HepG2 (cell line): Measurements from ENCODE around the gene PGRMC2. TPM values are rescaled to one million over a fixed set of nuclear protein-coding genes. Genes with fewer than 3 reads are reported as not detected.

Experiments
- AGO1 ChIP-seq: fragments of 200-400 bp; formaldehyde crosslinking; IDR thresholded peaks from 2 replicates; pipeline ENCODE4 v1.6.1; 2017; ENCODE audit warnings: mild to moderate bottlenecking, low read depth, low read length, moderate library complexity; ENCODE audit not compliant: poor library complexity, severe bottlenecking
- AKNA ChIP-seq: sonication (generic); formaldehyde crosslinking; IDR thresholded peaks from 2 replicates; pipeline ENCODE4 v1.4.0; 2020; ENCODE audit warnings: missing genetic modification reagents, borderline replicate concordance
- ARNTL ChIP-seq: sonication (generic); formaldehyde crosslinking; IDR thresholded peaks from 2 replicates; pipeline ENCODE4 v1.4.0; 2020; ENCODE audit warnings: mild to moderate bottlenecking, missing genetic modification reagents
- FOXA3 ChIP-seq: IDR thresholded peaks from 2 replicates; pipeline ENCODE4 v1.6.1; 2016; ENCODE audit warnings: missing genetic modification reagents, missing compliant biosample characterization
- ISL2 ChIP-seq: sonication (generic); formaldehyde crosslinking; IDR thresholded peaks from 2 replicates; pipeline ENCODE4 v1.5.0; 2020; ENCODE audit warnings: missing genetic modification reagents
- JUND ChIP-seq: sonication (generic); formaldehyde crosslinking; IDR thresholded peaks from 2 replicates; pipeline ENCODE4 v1.8.0; 2022; ENCODE audit warnings: mild to moderate bottlenecking, missing genetic modification reagents
- KAT7 ChIP-seq: IDR thresholded peaks from 2 replicates; pipeline ENCODE4 v1.6.1; 2018; ENCODE audit warnings: borderline replicate concordance, missing compliant biosample characterization
- KLF13 ChIP-seq: sonication (generic); formaldehyde crosslinking; IDR thresholded peaks from 2 replicates; pipeline ENCODE4 v1.4.0; 2020; ENCODE audit warnings: mild to moderate bottlenecking, missing genetic modification reagents
- MEF2D ChIP-seq: sonication (generic); formaldehyde crosslinking; IDR thresholded peaks from 2 replicates; pipeline ENCODE4 v1.5.1; 2020; ENCODE audit warnings: mild to moderate bottlenecking, missing genetic modification reagents
- MEIS1 ChIP-seq: sonication (generic); formaldehyde crosslinking; IDR thresholded peaks from 2 replicates; pipeline ENCODE4 v1.9.0; 2021; ENCODE audit warnings: mild to moderate bottlenecking, missing genetic modification reagents, moderate library complexity, borderline replicate concordance
- NONO ChIP-seq, 2 experiments: fragments of 450-650 bp in 1 of 2; sonication (generic) in 1 of 2; formaldehyde crosslinking in 1 of 2; IDR thresholded peaks in 1 of 2; conservative IDR thresholded peaks in 1 of 2; 2 replicates each; pipeline versions ENCODE4 v1.6.1 to v1.8.0; 2017 to 2022; ENCODE audit warnings: mild to moderate bottlenecking in 1 of 2, missing genetic modification reagents in 1 of 2, moderate library complexity in 1 of 2
- POLR2AphosphoS5 ChIP-seq: IDR thresholded peaks from 2 replicates; pipeline ENCODE4 v1.6.1; 2012; ENCODE audit warnings: low read depth, low read length
- RBM22 ChIP-seq: fragments of 200-400 bp; formaldehyde crosslinking; optimal IDR thresholded peaks from 2 replicates; pipeline ENCODE3; 2017; ENCODE audit warnings: mild to moderate bottlenecking, low read length, moderate library complexity
- RCOR2 ChIP-seq: IDR thresholded peaks from 2 replicates; pipeline ENCODE4 v1.6.1; 2016; ENCODE audit warnings: missing biosample characterization, missing genetic modification reagents
- REXO4 ChIP-seq: sonication (generic); formaldehyde crosslinking; IDR thresholded peaks from 2 replicates; pipeline ENCODE4 v1.8.0; 2022; ENCODE audit warnings: missing genetic modification reagents, mild to moderate bottlenecking, borderline replicate concordance
- SNAPC5 ChIP-seq: sonication (generic); formaldehyde crosslinking; IDR thresholded peaks from 2 replicates; pipeline ENCODE4 v1.8.1; 2023; ENCODE audit warnings: mild to moderate bottlenecking, missing genetic modification reagents, borderline replicate concordance
- ZNF274 ChIP-seq: sonication (generic); formaldehyde crosslinking; IDR thresholded peaks from 2 replicates; pipeline ENCODE4 v1.5.1; 2020; ENCODE audit warnings: mild to moderate bottlenecking, missing genetic modification reagents
- ZNF563 ChIP-seq: sonication (generic); formaldehyde crosslinking; IDR thresholded peaks from 2 replicates; pipeline ENCODE4 v1.8.0; 2022; ENCODE audit warnings: mild to moderate bottlenecking, moderate library complexity, missing genetic modification reagents
- ZNF574 ChIP-seq: sonication (generic); formaldehyde crosslinking; IDR thresholded peaks from 2 replicates; pipeline ENCODE4 v1.4.0; 2020; ENCODE audit warnings: missing genetic modification reagents
- ZNF879 ChIP-seq: sonication (generic); formaldehyde crosslinking; IDR thresholded peaks from 2 replicates; pipeline ENCODE4 v1.8.1; 2023; ENCODE audit warnings: missing genetic modification reagents
- ZSCAN12 ChIP-seq: sonication (generic); formaldehyde crosslinking; IDR thresholded peaks from 2 replicates; pipeline ENCODE4 v1.9.0; 2021; ENCODE audit warnings: mild to moderate bottlenecking, missing genetic modification reagents
- ZSCAN31 ChIP-seq: sonication (generic); formaldehyde crosslinking; IDR thresholded peaks from 2 replicates; pipeline ENCODE4 v1.5.0; 2020; ENCODE audit warnings: low read depth, mild to moderate bottlenecking, missing genetic modification reagents
- polyA plus RNA-seq, 8 experiments: library from polyadenylated mRNA; depleted of rRNA in 3 of 8; stranded (reverse) in 7 of 8; unstranded in 1 of 8; fragments of >200 nt; fragmentation: Illumina TruSeq in 4 of 8; extraction: Trizol in 4 of 8; gene quantifications; 2 replicates each; pipeline versions ENCODE4 v1.2.1 to v1.2.3, GENCODE V29; 2011 to 2016; ENCODE audit warnings: low read depth in 4 of 8, missing spikeins in 1 of 8, mixed read lengths in 1 of 8; ENCODE audit not compliant: insufficient read depth in 1 of 8
- total RNA-seq, 5 experiments: library from RNA; depleted of rRNA; stranded (reverse); fragments of >200 nt; fragmentation: Illumina TruSeq; extraction: Trizol; gene quantifications; 2 replicates each; pipeline ENCODE4 v1.2.3, GENCODE V29; 2016; ENCODE audit warnings: low read depth in 1 of 5

Gene PGRMC2
- total and polyA plus RNA-seq, 2 of the 13 experiments (the other 11 are each of a cell fraction or from before 2014, with no cell fraction given), result 16.0 to 19.8 TPM

GRCh38 chr4:128310266-128310697 is 22.7 kb upstream of the PGRMC2 start (continued):
- TF ChIP-seq AKNA (no peak), POLR2AphosphoS5 (no peak), ARNTL (CRISPR knock-in tag) (no peak), NONO (IDR thresholded peaks at IDR 0.05) (no peak), NONO (CRISPR knock-in tag; conservative IDR thresholded peaks at IDR 0.05) (peak; percentile 66; the same call in 1 of the 2 replicates), ZNF574 (CRISPR knock-in tag) (no peak), ZNF274 (CRISPR knock-in tag) (no peak), KLF13 (CRISPR knock-in tag) (no peak), ZNF879 (CRISPR knock-in tag) (no peak), RCOR2 (CRISPR knock-in tag) (no peak), MEIS1 (CRISPR knock-in tag) (no peak), REXO4 (CRISPR knock-in tag) (no peak), ZSCAN12 (CRISPR knock-in tag) (no peak), FOXA3 (CRISPR knock-in tag) (peak; percentile 36; the same call in 1 of the 2 replicates), ISL2 (CRISPR knock-in tag) (no peak), KAT7 (CRISPR knock-in tag) (no peak), ZSCAN31 (CRISPR knock-in tag) (no peak), RBM22 (no peak), JUND (no peak), SNAPC5 (CRISPR knock-in tag) (no peak), MEF2D (CRISPR knock-in tag) (peak; percentile 70), ZNF563 (no peak), AGO1 (no peak)
